ENCODE data around the gene TBC1D20. TPM values are rescaled to one million over a fixed set of nuclear protein-coding genes. Genes with fewer than 3 reads are reported as not detected.

TBC1D20 gene
- total RNA-seq, 1 experiment from 2014 or later, result 32.5 TPM

DNA sequence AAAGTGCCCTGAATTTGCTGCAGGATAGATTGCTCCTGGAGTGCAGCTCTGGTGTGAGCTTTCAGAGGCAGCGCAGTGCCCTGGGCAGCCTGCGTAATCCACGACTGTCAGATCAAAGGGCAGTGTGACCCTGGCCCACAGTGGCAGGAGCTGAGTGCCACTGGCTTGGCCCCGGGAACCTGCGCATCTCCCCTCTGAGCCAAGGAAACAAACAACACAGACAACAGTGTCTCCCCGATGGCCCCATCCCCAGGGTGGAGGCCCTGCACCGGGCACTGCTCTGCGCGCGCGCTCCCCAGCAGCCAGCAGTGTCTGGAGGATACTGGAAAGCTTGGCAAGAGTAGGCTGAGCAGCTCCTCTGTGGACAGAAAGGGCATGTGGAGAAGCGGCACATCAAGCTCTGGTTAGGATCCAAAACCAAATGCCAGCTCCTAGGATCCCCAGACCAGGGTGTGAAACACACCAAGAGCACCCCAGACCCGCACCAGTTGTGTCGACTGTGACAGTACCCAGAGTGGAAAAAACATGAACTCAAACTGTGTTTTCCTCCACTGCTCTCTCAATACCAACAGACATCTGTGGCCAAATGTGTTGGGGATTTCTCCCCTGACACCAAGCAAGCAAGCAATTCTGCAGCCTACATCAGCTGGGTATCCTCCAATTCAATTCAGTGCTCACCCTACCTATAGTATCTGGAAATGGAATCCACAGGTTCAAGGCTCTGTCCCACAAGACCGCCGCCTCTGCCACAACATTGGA, 27.5 kb downstream of the TBC1D20 start:
- Mint-ChIP-seq H3K27ac (ENCODE audit: low read depth, unreplicated experiment) (no peak overlapping the region), H3K36me3 (ENCODE audit: insufficient read depth, unreplicated experiment) (peaks cover 85% of the 10 kb centered on the region), H3K9me3 (ENCODE audit: unreplicated experiment) (no peaks in the 10 kb centered on the region), H3K4me1 (ENCODE audit: insufficient read depth, unreplicated experiment) (peaks cover 7% of the 10 kb centered on the region), H3K27me3 (ENCODE audit: insufficient read depth, unreplicated experiment) (no peaks in the 10 kb centered on the region), H3K4me3 (ENCODE audit: unreplicated experiment) (no peak overlapping the region)
- BruUV-seq (replicated peaks), result no TSS peak
- TF ChIP-seq, protein P1, sequence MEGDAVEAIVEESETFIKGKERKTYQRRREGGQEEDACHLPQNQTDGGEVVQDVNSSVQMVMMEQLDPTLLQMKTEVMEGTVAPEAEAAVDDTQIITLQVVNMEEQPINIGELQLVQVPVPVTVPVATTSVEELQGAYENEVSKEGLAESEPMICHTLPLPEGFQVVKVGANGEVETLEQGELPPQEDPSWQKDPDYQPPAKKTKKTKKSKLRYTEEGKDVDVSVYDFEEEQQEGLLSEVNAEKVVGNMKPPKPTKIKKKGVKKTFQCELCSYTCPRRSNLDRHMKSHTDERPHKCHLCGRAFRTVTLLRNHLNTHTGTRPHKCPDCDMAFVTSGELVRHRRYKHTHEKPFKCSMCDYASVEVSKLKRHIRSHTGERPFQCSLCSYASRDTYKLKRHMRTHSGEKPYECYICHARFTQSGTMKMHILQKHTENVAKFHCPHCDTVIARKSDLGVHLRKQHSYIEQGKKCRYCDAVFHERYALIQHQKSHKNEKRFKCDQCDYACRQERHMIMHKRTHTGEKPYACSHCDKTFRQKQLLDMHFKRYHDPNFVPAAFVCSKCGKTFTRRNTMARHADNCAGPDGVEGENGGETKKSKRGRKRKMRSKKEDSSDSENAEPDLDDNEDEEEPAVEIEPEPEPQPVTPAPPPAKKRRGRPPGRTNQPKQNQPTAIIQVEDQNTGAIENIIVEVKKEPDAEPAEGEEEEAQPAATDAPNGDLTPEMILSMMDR (IDR thresholded peaks at IDR 0.05; ENCODE audit: unreplicated experiment), result no peak
- ChIA-PET CTCF (interaction anchor here (0.7 to 4.9 kb wide), 6 partner anchors 11 to 304 kb away, joined by 3 to 46 read pairs (median 5); no protein-coding TSS in a partner anchor), POLR2A (interaction anchor here (0.6 to 2.4 kb wide), 6 partner anchors 10 to 109 kb away, joined by 3 to 7 read pairs (median 4); partner anchors contain the start of genes CSNK2A1 and TBC1D20)
- intact Hi-C loops (cut with micrococcal nuclease), result no loop called here
- DNase-seq (ENCODE audit: unreplicated experiment), result no peak

DNA sequence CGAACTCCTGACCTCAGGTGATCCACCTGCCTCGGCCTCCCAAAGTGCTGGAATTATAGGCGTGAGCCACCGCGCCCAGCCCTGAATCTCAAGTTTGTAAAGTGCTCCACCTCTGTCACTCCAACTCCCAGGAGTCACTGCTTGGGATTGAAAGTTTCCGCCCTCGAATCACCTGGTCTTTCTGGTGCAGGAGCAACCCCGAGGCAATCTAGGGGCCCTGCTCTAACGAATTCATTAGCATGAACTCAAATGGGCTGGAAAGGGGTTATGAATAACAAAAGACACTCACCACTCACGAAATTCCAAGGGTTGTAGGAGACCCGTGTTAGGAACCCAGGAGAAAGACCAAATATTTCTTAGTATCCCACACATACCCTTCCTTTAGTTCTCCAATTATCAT, 28.1 kb downstream of the TBC1D20 start:
- no TSS peak for BruUV-seq (replicated peaks)
- Mint-ChIP-seq H3K27ac (ENCODE audit: low read depth, unreplicated experiment) (peak overlapping the region; percentile 75), H3K27me3 (ENCODE audit: insufficient read depth, unreplicated experiment) (no peaks in the 10 kb centered on the region), H3K4me3 (ENCODE audit: unreplicated experiment) (no peak overlapping the region), H3K36me3 (ENCODE audit: insufficient read depth, unreplicated experiment) (peaks cover 79% of the 10 kb centered on the region), H3K4me1 (ENCODE audit: insufficient read depth, unreplicated experiment) (peaks cover 7% of the 10 kb centered on the region), H3K9me3 (ENCODE audit: unreplicated experiment) (no peaks in the 10 kb centered on the region)
- TF ChIP-seq, protein P1 (IDR thresholded peaks at IDR 0.05; ENCODE audit: unreplicated experiment), result no peak
- intact Hi-C loops (cut with micrococcal nuclease), result no loop called here
- CTCF ChIA-PET, result interaction anchor here (0.9 to 4.9 kb wide), 4 partner anchors 11 to 80 kb away, joined by 7 to 46 read pairs (median 24); no protein-coding TSS in a partner anchor
- POLR2A ChIA-PET, result interaction anchor here (0.6 to 2.4 kb wide), 4 partner anchors 11 to 89 kb away, joined by 3 to 7 read pairs (median 4); partner anchors contain the start of gene TBC1D20
- DNase-seq (ENCODE audit: unreplicated experiment), result no peak

DNA sequence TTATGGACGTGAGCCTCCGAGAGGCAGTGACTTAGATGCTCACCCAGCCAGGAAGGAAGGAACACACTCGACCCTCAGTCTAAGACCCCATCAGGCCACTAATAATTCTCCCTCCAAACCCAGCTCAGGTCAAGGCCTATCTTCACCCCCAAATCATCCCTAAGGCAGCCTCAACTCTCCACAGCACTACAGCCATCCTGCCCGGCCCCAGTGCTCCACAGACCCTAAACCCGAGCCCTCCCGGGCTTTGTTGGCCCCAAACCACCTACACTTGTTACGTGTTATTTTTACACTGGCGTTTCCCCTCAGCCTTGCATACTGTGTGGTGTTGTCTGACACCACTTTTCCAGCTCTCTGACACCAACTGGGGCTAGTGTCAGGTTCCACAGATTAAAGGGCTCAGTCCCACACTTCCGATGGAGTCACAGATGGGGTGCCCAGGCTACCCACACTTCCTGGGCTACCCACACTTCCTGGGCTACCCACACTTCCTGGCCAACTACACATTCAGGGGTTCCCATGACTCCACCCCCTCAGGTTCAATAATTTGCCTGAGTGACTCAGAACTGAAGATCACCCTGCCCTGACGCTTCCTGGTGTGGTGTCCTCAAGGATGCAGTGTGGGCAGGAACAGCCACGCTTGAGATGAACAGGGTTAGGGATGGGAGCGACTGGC, 28.9 kb downstream of the TBC1D20 start:
- Mint-ChIP-seq H3K4me1 (ENCODE audit: insufficient read depth, unreplicated experiment) (peaks cover 7% of the 10 kb centered on the region), H3K27ac (ENCODE audit: low read depth, unreplicated experiment) (peak overlapping the region; percentile 75), H3K27me3 (ENCODE audit: insufficient read depth, unreplicated experiment) (no peaks in the 10 kb centered on the region), H3K36me3 (ENCODE audit: insufficient read depth, unreplicated experiment) (peaks cover 79% of the 10 kb centered on the region), H3K4me3 (ENCODE audit: unreplicated experiment) (no peak overlapping the region), H3K9me3 (ENCODE audit: unreplicated experiment) (no peaks in the 10 kb centered on the region)
- intact Hi-C loops (cut with micrococcal nuclease), result no loop called here
- ChIA-PET POLR2A (interaction anchor here (0.8 to 2.4 kb wide), 6 partner anchors 9 to 72 kb away, joined by 3 to 10 read pairs (median 5); no protein-coding TSS in a partner anchor), CTCF (interaction anchor here (0.6 to 10.0 kb wide), 4 partner anchors 71 to 306 kb away, joined by 4 to 118 read pairs (median 22); no protein-coding TSS in a partner anchor)
- DNase-seq (ENCODE audit: unreplicated experiment), result no peak
- TF ChIP-seq, protein P1 (IDR thresholded peaks at IDR 0.05; ENCODE audit: unreplicated experiment), result no peak
- BruUV-seq (replicated peaks), result TSS peak; percentile 3
